Fibroblast of pulmonary artery (primary cell): ENCODE measurements around the gene MELTF.

Experiments
- DNase-seq: peaks from one replicate; pipeline ENCODE4 v3.0.0-alpha.2; 2010; ENCODE audit warnings: low read depth
- H3K4me3 ChIP-seq: replicated peaks from 2 replicates; pipeline ENCODE4 v1.5.1; 2011; ENCODE audit warnings: low read depth, mild to moderate bottlenecking, control low read depth, low read length, moderate library complexity
- TF ChIP-seq, protein P1 (sequence below): IDR thresholded peaks from 2 replicates; pipeline ENCODE4 v1.5.1; 2011; ENCODE audit warnings: mild to moderate bottlenecking, control low read depth, low read length, inconsistent platforms; ENCODE audit errors: missing control alignments

The MELTF gene

GRCh38 chr3:197009532-197010019 lies 20.0 kb downstream of the MELTF start:
- no peak for DNase-seq
- H3K4me3 ChIP-seq: no peak overlapping the region
- TF ChIP-seq, protein P1, sequence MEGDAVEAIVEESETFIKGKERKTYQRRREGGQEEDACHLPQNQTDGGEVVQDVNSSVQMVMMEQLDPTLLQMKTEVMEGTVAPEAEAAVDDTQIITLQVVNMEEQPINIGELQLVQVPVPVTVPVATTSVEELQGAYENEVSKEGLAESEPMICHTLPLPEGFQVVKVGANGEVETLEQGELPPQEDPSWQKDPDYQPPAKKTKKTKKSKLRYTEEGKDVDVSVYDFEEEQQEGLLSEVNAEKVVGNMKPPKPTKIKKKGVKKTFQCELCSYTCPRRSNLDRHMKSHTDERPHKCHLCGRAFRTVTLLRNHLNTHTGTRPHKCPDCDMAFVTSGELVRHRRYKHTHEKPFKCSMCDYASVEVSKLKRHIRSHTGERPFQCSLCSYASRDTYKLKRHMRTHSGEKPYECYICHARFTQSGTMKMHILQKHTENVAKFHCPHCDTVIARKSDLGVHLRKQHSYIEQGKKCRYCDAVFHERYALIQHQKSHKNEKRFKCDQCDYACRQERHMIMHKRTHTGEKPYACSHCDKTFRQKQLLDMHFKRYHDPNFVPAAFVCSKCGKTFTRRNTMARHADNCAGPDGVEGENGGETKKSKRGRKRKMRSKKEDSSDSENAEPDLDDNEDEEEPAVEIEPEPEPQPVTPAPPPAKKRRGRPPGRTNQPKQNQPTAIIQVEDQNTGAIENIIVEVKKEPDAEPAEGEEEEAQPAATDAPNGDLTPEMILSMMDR: no peak

DNA sequence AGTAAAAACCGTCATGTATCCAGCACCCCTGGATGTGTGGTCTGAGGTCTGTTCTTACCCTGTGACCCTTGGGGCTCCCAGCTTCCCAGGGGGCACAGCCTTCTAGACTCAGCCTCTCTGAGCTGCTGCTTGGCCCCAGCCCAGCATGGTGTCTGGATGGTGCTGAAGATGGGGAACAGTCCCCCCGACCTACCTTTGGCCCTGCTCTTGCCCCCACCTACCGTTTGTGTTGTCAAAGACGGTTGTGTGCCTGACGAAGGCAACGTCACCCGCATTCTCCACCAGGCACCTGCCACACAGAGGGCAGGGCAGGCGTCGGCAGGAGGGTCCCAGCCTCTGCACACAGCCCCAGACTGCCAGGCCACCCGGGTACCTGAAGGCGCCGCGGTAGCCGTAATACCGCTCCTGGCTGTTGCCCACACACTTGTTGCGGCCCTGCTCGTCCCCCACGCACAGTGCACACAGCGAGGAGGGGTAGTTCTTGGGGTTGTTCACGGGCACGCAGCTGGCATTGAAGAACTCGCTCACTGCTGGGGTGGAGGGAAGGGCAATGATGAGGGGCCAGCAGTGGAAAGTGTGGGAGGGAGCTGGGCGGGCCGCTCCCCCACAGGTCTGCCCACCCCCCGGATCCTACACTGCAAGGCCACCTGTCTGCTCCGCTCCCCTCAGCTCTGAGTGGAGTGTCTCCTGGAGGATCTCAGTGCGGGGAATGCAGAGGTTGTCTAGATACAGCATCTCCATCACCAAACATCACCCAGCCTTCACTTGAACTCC lies 21.0 kb downstream of the MELTF start:
- H3K4me3 ChIP-seq: no peak overlapping the region
- DNase-seq: no peak
- TF ChIP-seq, protein P1: no peak

GRCh38 chr3:197007953-197008352 lies 21.7 kb downstream of the MELTF start:
- TF ChIP-seq, protein P1: no peak
- DNase-seq: no peak
- no peak overlapping the region for H3K4me3 ChIP-seq

DNA sequence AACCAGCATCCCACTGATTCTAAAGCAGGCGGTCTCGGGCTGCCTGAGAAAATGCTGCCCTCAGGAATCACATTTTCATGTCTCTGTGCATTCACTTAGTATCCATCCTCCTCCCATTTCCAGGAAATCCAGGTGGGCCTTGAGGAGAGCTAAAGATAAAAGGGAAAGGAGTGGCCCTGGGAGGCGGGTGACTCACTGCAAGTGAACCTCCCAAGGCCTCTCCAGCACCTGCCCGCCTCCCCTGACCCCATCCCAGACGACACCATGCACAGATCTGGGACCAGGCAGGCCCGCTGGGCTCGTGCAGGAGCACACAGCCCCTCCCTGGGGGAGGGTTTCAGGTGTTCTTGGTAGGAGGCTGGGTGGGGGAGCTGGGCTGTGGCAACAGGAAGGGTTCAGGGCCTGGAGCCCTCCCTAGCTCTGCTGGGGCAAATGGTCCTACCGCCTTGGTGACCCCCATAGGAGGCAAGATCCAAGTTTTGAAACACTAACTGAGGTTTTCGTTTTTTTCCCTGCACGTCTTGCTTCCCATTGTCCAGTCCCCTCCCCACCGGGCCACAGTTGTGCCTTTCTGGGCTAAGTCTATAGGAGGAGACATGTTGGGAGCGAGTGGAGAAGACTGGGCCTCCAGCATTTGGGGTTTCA lies 22.2 kb downstream of the MELTF start:
- TF ChIP-seq, protein P1: no peak
- no peak for DNase-seq
- no peak overlapping the region for H3K4me3 ChIP-seq

GRCh38 chr3:197006860-197007259 lies 22.8 kb downstream of the MELTF start:
- no peak overlapping the region for H3K4me3 ChIP-seq
- TF ChIP-seq, protein P1: no peak
- DNase-seq: no peak

GRCh38 chr3:197006446-197006845 lies 23.2 kb downstream of the MELTF start:
- DNase-seq: no peak
- H3K4me3 ChIP-seq: no peak overlapping the region
- TF ChIP-seq, protein P1: no peak
